Neural crest cell (in vitro differentiated cells): Measurements from ENCODE around the gene CCDC184. TPM values are rescaled to one million over a fixed set of nuclear protein-coding genes. Genes with fewer than 3 reads are reported as not detected.
"Not testable (repeated sequence)": the region's sequence is repeated elsewhere in the genome, so short reads cannot be mapped to it uniquely, and the experiment has no call there.

Experiments used
- DNase-seq: peaks from one replicate; pipeline ENCODE4 v3.0.0; 2021; ENCODE audit warnings: low read depth, mixed read lengths, low spot score
- H3K27ac Mint-ChIP-seq: one replicate; pipeline ENCODE4 v1.8.0; 2021; ENCODE audit warnings: mild to moderate bottlenecking, mixed read lengths; ENCODE audit not compliant: unreplicated experiment
- H3K27me3 Mint-ChIP-seq: 2 replicates; pipeline ENCODE4 v1.8.0; 2021; ENCODE audit warnings: low read depth, mild to moderate bottlenecking, mixed read lengths
- H3K36me3 Mint-ChIP-seq: 2 replicates; pipeline ENCODE4 v1.8.0; 2021; ENCODE audit warnings: low read depth, mild to moderate bottlenecking, mixed read lengths
- H3K4me1 Mint-ChIP-seq: 2 replicates; pipeline ENCODE4 v1.8.0; 2021; ENCODE audit warnings: mixed read lengths
- H3K4me3 Mint-ChIP-seq: one replicate; pipeline ENCODE4 v1.8.0; 2021; ENCODE audit warnings: mild to moderate bottlenecking, mixed read lengths
- H3K9me3 Mint-ChIP-seq: 2 replicates; pipeline ENCODE4 v1.8.0; 2021; ENCODE audit warnings: mixed read lengths
- CTCF ChIP-seq: fragments of 200-600 bp; sonication (generic); conservative IDR thresholded peaks from 2 replicates; pipeline ENCODE4 v1.5.0; 2021; ENCODE audit warnings: antibody characterized with exemption, mild to moderate bottlenecking
- total RNA-seq: library from RNA; stranded (reverse); gene quantifications from 2 replicates; pipeline ENCODE4 v1.2.1, GENCODE V29; 2021

CCDC184 gene
- total RNA-seq, 1 donor from 2014 or later = 12.6 TPM

DNA sequence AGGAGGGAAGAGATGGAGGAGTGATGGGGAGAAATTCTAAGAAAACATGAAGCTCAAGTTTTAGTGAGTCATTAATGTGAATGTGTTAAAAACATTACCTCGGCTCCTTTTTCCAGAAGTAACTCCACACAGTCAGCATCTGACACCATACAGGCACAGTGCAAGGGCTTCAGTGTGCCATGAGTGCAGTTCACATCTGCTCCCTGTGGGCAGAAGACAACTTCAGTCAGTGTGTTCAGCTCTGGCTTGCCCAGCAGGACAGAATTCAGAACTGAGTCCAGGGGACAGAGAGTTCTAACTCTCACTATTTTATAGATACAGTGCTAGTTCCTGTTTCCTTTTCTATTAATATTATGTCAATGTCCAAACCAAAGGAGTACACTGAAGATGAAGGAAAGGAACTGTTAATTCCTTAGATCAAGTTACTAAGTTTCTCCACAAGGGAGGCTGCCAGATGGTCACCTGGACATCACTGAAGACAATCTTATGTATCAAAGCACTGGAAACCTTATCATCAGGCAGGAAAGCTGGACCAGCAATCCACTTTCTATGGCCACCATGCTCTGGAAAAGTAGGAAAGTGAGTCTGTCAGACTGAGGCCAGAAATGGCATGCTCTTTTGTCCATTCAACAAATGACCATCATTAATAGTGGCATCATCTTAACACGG, 32.2 kb upstream of the CCDC184 start:
- H3K4me1 Mint-ChIP-seq = peaks cover 2% of the 10 kb centered on the region
- H3K36me3 Mint-ChIP-seq = peaks cover 5% of the 10 kb centered on the region
- no peak for TF ChIP-seq CTCF
- no peaks in the 10 kb centered on the region for H3K27me3 Mint-ChIP-seq
- no peak for DNase-seq
- no peak overlapping the region for H3K4me3 Mint-ChIP-seq
- H3K9me3 Mint-ChIP-seq = no peaks in the 10 kb centered on the region
- no peak overlapping the region for H3K27ac Mint-ChIP-seq

- Mint-ChIP-seq H3K4me3 (peak overlapping the region; percentile 99), H3K4me1 (peaks cover 19% of the 10 kb centered on the region)
- not testable (repeated sequence) for DNase-seq, H3K27ac Mint-ChIP-seq, H3K36me3 Mint-ChIP-seq, H3K27me3 Mint-ChIP-seq, H3K9me3 Mint-ChIP-seq
Measured at GRCh38 chr12:48155786-48156185, 27.7 kb upstream of the CCDC184 start.

DNA sequence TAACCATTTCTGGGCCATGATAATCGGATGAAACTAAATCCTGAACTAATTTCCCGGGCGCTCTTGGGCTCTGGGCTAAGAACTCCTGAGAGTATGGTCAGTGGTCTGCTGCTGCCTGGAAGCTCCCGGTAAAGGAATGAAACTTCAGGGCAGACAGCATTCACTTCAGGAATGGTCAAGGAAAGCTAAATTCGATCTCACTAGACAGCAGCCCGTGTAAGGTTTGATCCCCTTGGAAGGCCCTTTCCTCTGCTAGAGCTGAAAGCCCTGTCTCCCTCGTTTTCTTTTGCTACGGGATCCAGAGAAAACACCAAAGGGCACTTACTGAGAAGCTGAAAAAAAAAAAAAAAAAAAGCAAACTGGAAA, 26.8 kb upstream of the CCDC184 start:
- H3K4me1 Mint-ChIP-seq = peaks cover 19% of the 10 kb centered on the region
- H3K9me3 Mint-ChIP-seq = no peaks in the 10 kb centered on the region
- H3K27ac Mint-ChIP-seq = no peak overlapping the region
- TF ChIP-seq CTCF = no peak
- DNase-seq = no peak
- H3K4me3 Mint-ChIP-seq = peak overlapping the region; percentile 99
- no peaks in the 10 kb centered on the region for H3K27me3 Mint-ChIP-seq
- H3K36me3 Mint-ChIP-seq = no peaks in the 10 kb centered on the region

DNA sequence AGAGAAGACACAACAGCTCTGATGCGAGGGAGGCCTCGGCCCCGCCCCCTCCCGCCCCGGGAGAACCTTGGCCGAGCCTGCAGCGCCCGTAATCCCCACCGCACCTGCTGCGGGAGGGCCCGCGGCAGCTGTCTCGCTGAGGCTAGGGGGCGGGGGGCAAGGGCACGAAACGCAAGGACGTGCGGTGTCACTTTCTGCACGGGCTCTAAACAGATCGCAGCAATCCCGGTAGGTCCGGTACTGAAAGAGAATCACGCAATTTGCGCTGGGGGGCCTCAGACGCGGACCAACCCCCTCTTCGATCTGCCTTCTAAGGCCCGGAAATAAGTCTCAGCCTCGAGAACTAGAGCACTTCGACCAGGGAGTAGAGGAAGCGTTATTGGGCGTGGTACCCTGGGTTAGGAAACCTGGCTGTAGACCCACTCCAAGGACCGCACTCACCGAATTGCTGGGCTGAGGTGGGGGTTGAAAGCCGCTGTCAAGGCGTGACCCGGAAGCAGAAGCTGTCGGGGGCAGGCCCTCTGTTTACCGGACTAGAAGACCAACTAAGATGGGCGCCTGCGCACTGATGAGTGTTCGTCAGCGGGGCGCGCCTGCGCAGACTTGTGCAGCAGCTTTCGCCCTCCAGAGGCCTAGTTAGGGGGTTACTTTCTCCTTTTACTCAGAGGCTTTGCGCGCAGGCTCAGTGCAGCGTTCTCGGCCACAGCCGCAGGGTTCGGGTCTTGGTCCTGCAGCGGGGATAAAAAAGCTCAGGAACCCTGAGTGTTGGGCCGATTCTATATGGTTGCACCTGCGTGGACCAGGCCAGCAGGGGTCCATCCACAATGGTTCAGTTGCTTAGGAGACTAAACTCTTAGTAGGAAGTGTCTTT, 26.2 kb upstream of the CCDC184 start, which contains the start of gene ASB8:
ASB8 (minus strand) TSS at position 498 of the 871 bp plus-strand sequence. CDS start 4,019 bp downstream, outside the sequence.
- peak; percentile 98 for DNase-seq
- H3K4me1 Mint-ChIP-seq = peaks cover 19% of the 10 kb centered on the region
- H3K4me3 Mint-ChIP-seq = peak within 1 kb of the TSS; percentile 99
- peak; percentile 54 for TF ChIP-seq CTCF
- H3K9me3 Mint-ChIP-seq = no peaks in the 10 kb centered on the region
- H3K27me3 Mint-ChIP-seq = no peaks in the 10 kb centered on the region
- peak within 1 kb of the TSS; percentile 85 for H3K27ac Mint-ChIP-seq
- H3K36me3 Mint-ChIP-seq = no peaks in the 10 kb centered on the region

GRCh38 chr12:48157889-48158370, 25.5 kb upstream of the CCDC184 start:
- no peaks in the 10 kb centered on the region for H3K9me3 Mint-ChIP-seq
- H3K4me3 Mint-ChIP-seq = peak overlapping the region; percentile 99
- H3K27ac Mint-ChIP-seq = peak overlapping the region; percentile 85
- no peaks in the 10 kb centered on the region for H3K36me3 Mint-ChIP-seq
- no peaks in the 10 kb centered on the region for H3K27me3 Mint-ChIP-seq
- no peak for DNase-seq
- H3K4me1 Mint-ChIP-seq = peaks cover 19% of the 10 kb centered on the region
- TF ChIP-seq CTCF = peak; percentile 34

DNA sequence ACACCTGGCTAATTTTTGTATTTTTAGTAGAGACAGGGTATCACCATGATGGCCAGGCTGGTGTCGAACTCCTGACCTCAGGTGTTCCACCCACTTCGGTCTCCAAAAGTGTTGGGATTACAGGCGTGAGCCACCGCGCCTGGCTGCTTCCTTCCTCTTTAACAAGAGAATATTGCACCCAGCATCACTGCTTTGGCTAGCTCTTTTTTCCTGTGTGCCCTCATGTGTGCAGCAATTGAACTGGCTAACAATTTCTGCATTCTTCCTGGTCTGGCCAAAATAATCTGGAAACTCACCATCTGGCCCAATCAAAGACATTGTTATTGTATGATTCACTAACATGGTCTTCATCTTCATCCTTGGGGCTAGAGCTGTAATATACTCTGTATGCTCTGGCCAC, 23.4 kb upstream of the CCDC184 start:
- Mint-ChIP-seq H3K9me3 (no peaks in the 10 kb centered on the region), H3K36me3 (no peaks in the 10 kb centered on the region), H3K27ac (no peak overlapping the region), H3K4me3 (no peak overlapping the region), H3K27me3 (no peaks in the 10 kb centered on the region), H3K4me1 (peaks cover 29% of the 10 kb centered on the region)
- DNase-seq = no peak
- no peak for TF ChIP-seq CTCF
